Measurements from ENCODE around the gene RNF207. TPM values are rescaled to one million over a fixed set of nuclear protein-coding genes. Genes with fewer than 3 reads are reported as not detected.

The RNF207 gene
- total RNA-seq, 2 donors from 2014 or later: 25.2 to 52.4 TPM

DNA sequence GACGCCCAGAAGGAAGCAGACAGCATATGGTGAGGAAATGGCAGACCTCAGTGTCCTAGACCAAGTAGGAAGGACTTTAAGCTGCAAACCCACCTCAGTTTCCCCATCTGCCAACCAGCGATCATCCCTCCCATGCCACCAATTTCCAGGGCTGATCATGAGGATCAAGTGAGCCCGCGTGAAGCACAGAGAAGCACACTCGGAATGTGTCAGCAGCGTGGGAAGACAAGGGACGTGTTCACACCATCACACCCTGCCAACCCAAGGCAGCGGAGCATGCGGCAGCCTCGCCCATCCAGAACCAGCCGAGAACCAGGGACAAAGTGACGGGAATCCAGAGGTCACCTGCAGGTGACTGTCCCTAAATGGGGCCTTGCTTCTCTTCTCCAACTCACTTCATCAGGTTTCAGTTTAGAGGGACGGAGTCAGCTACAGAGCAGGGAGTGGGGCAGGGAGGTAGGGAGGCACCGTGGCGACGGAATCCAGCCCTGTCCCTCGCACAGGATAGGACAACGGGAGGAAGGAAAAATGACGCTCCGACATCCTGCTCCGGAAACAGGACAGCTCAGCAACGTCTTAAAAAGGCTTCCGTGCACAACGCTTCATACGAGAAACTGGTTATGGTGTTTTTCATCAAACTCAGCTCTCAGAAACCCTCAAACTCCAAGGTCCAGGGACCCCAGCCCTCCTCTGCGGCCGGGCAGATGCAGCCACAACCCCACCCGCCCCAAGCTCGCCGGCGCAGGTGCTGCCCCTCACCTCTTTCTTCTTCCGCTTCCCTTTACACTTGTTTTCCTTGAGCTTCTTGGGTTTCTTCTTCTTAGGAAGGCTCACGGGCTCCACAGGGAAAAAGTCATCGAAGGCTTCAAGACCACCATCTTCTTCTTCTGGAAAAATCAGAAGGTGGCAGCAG is 38.3 kb upstream of the RNF207 start:
- Histone ChIP-seq H3K36me3 (replicated peaks in 1 of 2; ENCODE audit: insufficient read depth in 1 of 2, low read depth in 2 of 2) (no peaks in the 10 kb centered on the region), H3K27me3 (no peaks in the 10 kb centered on the region), H3K4me1 (no peaks in the 10 kb centered on the region), H3K4me3 (no peak overlapping the region), H3K27ac (no peak overlapping the region), H3K9me3 (no peaks in the 10 kb centered on the region)
- intact Hi-C loops (cut with DNase I): no loop called here
- no peak for DNase-seq
- no peak for ATAC-seq
- TF ChIP-seq POLR2A (IDR thresholded peaks at IDR 0.05): no peak
- TF ChIP-seq, protein P1, sequence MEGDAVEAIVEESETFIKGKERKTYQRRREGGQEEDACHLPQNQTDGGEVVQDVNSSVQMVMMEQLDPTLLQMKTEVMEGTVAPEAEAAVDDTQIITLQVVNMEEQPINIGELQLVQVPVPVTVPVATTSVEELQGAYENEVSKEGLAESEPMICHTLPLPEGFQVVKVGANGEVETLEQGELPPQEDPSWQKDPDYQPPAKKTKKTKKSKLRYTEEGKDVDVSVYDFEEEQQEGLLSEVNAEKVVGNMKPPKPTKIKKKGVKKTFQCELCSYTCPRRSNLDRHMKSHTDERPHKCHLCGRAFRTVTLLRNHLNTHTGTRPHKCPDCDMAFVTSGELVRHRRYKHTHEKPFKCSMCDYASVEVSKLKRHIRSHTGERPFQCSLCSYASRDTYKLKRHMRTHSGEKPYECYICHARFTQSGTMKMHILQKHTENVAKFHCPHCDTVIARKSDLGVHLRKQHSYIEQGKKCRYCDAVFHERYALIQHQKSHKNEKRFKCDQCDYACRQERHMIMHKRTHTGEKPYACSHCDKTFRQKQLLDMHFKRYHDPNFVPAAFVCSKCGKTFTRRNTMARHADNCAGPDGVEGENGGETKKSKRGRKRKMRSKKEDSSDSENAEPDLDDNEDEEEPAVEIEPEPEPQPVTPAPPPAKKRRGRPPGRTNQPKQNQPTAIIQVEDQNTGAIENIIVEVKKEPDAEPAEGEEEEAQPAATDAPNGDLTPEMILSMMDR (IDR thresholded peaks at IDR 0.05): no peak
- 67 to 68% methylated on average over 27 to 34 of the region's 34 CpGs for WGBS, 2 donors

DNA sequence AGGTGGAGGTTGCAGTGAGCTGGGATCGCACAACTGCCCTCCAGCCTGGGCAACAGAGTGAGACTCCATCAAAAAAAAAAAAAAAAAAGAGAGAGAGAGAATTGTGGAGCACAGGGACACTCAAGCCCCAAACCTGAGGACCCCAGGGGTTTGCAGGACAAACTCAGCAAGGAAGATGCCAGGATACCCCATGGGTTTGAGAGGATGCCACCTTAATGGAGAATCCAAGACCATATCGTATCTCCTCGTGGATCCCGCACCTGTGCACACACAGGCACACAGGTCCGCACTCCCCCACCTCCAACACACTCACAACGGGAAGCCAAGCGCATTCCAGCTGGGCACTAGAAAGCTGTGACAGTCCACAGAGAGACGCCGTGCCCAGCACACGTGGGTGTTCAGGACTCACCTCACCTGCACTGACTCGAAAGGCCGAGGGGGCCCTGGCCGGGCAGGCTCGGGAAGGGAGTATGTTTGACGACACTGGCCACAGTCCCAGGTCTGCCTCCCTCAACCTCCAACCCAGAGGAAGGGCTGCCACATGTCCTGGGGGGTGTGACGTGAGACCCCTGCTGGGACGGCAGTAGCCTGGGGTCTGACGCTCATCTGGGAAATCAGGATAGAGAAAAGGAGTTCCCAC is 36.9 kb upstream of the RNF207 start:
- intact Hi-C loops (cut with DNase I): no loop called here
- DNase-seq (no peak), ATAC-seq (no peak)
- H3K36me3 ChIP-seq (replicated peaks in 1 of 2; ENCODE audit: insufficient read depth in 1 of 2, low read depth in 2 of 2): no peaks in the 10 kb centered on the region
- no peaks in the 10 kb centered on the region for H3K9me3 ChIP-seq
- H3K27ac ChIP-seq: no peak overlapping the region
- H3K27me3 ChIP-seq: no peaks in the 10 kb centered on the region
- 49 to 53% methylated on average over 13 to 18 of the region's 18 CpGs for WGBS, 2 donors
- no peak for TF ChIP-seq POLR2A (IDR thresholded peaks at IDR 0.05)
- TF ChIP-seq, protein P1 (IDR thresholded peaks at IDR 0.05): no peak
- H3K4me1 ChIP-seq: no peaks in the 10 kb centered on the region
- H3K4me3 ChIP-seq: no peak overlapping the region

DNA sequence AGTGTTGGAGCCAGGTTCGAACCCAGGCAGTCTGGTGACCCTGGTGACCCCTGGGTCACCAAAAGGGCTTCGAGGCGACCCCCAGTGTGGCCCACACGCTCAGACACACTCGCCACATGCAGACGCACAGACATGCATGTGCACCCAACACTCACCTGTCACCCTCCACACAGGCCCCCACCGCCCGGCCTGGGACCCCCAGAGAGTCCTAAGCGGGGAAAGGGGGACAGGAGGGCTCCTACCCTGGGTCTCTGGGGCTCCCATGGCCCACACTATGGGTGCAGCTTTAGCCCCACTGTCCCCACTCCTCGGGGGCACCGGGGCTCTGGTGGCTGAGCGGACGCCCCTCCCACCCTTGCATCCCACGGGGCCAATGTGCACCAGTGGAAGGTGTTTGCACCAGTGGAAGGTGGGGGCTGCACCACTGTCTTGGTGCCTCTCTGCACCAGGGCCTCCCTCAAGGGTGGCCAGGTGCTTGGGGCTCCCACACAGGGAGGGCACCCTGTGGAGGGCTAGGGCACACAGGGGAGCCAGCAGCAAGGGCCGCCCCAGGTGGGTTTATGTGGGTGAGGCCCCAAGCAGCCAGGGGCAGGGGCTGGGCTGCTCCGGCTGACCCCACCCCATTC is 35.7 kb upstream of the RNF207 start:
- no peak overlapping the region for H3K4me3 ChIP-seq
- no peaks in the 10 kb centered on the region for H3K27me3 ChIP-seq
- H3K9me3 ChIP-seq: no peaks in the 10 kb centered on the region
- intact Hi-C loops (cut with DNase I): no loop called here
- no peak for TF ChIP-seq POLR2A (IDR thresholded peaks at IDR 0.05)
- TF ChIP-seq, protein P1 (IDR thresholded peaks at IDR 0.05): no peak
- 66% methylated on average over 14 of the region's 16 CpGs; no CpG with 5 or more reads in 1 of the 2 donors for WGBS, 2 donors
- DNase-seq (no peak), ATAC-seq (no peak)
- H3K27ac ChIP-seq: no peak overlapping the region
- no peaks in the 10 kb centered on the region for H3K4me1 ChIP-seq
- no peaks in the 10 kb centered on the region for H3K36me3 ChIP-seq (replicated peaks in 1 of 2; ENCODE audit: insufficient read depth in 1 of 2, low read depth in 2 of 2)

DNA sequence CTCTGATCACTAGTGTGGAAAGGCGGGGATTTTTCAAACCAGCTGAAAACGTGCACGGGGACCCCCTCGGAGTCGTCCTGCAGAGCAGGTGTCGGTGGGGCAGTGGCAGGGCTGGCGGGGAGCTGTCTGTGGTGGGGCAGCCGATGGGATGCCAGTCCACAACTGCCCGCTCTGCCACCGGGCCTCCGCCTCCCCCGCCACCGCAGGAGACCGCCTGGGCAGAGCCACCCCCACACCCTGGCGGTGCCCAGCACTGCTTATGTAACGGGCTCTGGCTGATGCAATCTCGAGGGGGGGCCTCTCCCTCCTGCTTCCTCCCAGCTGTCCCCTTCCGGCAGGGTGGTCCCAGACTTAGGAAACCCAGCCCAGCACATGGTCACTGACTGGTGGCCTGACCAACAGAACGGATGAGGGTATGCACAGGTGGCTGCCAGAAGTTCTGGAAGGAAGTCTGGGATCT is 35.1 kb upstream of the RNF207 start:
- Histone ChIP-seq H3K27ac (no peak overlapping the region), H3K4me3 (no peak overlapping the region), H3K9me3 (no peaks in the 10 kb centered on the region), H3K27me3 (no peaks in the 10 kb centered on the region), H3K36me3 (replicated peaks in 1 of 2; ENCODE audit: insufficient read depth in 1 of 2, low read depth in 2 of 2) (no peaks in the 10 kb centered on the region), H3K4me1 (no peaks in the 10 kb centered on the region)
- ATAC-seq (no peak), DNase-seq (no peak)
- WGBS, 2 donors: 64 to 74% methylated on average over 14 to 15 of the region's 19 CpGs
- TF ChIP-seq, protein P1 (IDR thresholded peaks at IDR 0.05): no peak
- TF ChIP-seq POLR2A (IDR thresholded peaks at IDR 0.05): no peak
- intact Hi-C loops (cut with DNase I): no loop called here
